Breast epithelium (tissue), 3 donors: ENCODE data around the gene HAUS2.
A peak's percentile ranks its signal among the peaks of the same experiment; 100 is the strongest.

Experiments
- POLR2A ChIP-seq: fragments of 450-650 bp; IDR thresholded peaks from one replicate; pipeline ENCODE4 v1.6.1; 2016; ENCODE audit warnings: antibody characterized with exemption, mild to moderate bottlenecking, moderate library complexity
- POLR2AphosphoS5 ChIP-seq, 3 donors: sonication (generic); formaldehyde crosslinking; IDR thresholded peaks; one replicate each; pipeline ENCODE4 v1.6.1; 2017; ENCODE audit warnings: antibody characterized with exemption in 3 of 3
- TF ChIP-seq, protein P1 (sequence below), 3 donors: fragments of 450-650 bp; IDR thresholded peaks; one replicate each; pipeline ENCODE4 v1.5.1; 2016 to 2017; ENCODE audit warnings: antibody characterized with exemption in 3 of 3, mild to moderate bottlenecking in 3 of 3, moderate library complexity in 3 of 3

DNA sequence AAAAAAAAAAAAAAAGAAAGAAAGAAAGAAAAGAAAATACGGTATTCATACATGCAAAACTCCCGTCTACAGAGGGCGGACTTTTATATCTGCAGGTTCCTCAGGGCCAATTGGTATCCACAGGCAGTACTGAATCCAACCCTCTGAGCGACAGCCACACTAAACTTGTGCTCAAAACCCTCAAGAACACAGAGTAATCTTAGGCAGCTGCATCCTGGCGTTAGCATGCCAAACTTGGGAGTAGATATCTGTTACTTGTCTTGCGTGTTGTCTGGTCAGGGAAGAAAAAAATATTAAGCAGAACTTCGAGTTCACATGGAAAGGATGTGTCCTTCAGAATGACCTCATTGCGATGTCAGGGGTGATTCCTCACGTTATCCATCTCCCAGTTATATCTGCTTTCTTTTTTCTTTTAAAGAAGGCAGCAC, 40.4 kb upstream of the HAUS2 start:
- TF ChIP-seq, protein P1, sequence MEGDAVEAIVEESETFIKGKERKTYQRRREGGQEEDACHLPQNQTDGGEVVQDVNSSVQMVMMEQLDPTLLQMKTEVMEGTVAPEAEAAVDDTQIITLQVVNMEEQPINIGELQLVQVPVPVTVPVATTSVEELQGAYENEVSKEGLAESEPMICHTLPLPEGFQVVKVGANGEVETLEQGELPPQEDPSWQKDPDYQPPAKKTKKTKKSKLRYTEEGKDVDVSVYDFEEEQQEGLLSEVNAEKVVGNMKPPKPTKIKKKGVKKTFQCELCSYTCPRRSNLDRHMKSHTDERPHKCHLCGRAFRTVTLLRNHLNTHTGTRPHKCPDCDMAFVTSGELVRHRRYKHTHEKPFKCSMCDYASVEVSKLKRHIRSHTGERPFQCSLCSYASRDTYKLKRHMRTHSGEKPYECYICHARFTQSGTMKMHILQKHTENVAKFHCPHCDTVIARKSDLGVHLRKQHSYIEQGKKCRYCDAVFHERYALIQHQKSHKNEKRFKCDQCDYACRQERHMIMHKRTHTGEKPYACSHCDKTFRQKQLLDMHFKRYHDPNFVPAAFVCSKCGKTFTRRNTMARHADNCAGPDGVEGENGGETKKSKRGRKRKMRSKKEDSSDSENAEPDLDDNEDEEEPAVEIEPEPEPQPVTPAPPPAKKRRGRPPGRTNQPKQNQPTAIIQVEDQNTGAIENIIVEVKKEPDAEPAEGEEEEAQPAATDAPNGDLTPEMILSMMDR (IDR thresholded peaks at IDR 0.05): no peak
- no peak for TF ChIP-seq POLR2A
- TF ChIP-seq POLR2AphosphoS5 (IDR thresholded peaks at IDR 0.05): peak in 1 of 3 donors; percentile 45
